ENCODE data around the gene AP4B1. TPM values are rescaled to one million over a fixed set of nuclear protein-coding genes. Genes with fewer than 3 reads are reported as not detected.
A peak's percentile ranks its signal among the peaks of the same experiment; 100 is the strongest.
"Not testable (repeated sequence)": the region's sequence is repeated elsewhere in the genome, so short reads cannot be mapped to it uniquely, and the experiment has no call there.

Gene AP4B1
- total RNA-seq, 3 donors from 2014 or later (not counting 1 experiment from before 2014, with no cell fraction given), result 64.0 to 78.7 (median 77.6) TPM

DNA sequence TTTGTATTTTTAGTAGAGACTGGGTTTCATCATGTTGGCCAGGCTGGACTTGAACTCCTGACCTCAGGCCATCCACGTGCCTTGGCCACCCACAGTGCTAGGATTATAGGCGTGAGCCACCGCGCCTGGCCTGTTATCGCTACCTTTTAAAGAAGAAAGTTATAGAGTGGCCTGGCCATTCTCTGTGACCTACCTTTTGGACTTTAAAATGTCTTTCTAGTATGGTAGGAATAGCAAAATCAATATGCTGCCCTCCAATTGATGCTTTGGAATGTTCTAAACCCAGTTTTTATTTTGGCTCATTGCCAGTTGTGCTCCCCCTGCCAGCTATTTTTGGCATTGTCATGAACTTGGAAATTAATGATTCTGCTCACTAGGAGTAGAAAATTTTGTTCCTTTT is 44.4 kb upstream of the AP4B1 start:
- no peak for ATAC-seq
- Histone ChIP-seq H3K4me3 (ENCODE audit: low read length) (no peak overlapping the region), H3K27ac (ENCODE audit: low read length) (no peak overlapping the region), H3K36me3 (ENCODE audit: control insufficient read depth, insufficient read depth, low read length) (peaks cover 16% of the 10 kb centered on the region), H3K9me3 (ENCODE audit: control insufficient read depth, insufficient read depth, low read length) (no peaks in the 10 kb centered on the region), H3K27me3 (ENCODE audit: control insufficient read depth, insufficient read depth, low read length) (no peaks in the 10 kb centered on the region), H3K4me1 (ENCODE audit: control insufficient read depth, insufficient read depth, low read length) (peaks cover 17% of the 10 kb centered on the region)
- peak in 1 of 2 donors; percentile 64 for DNase-seq
- Mint-ChIP-seq H3K36me3 (peaks cover 18% of the 10 kb centered on the region), H3K4me3 (peak overlapping the region; percentile 65), H3K27ac (peak overlapping the region; percentile 82 to 85), H3K27me3 (ENCODE audit: low read depth in 2 of 2) (no peaks in the 10 kb centered on the region), H3K9me3 (no peaks in the 10 kb centered on the region), H3K4me1 (peaks cover 62 to 70% of the 10 kb centered on the region in 2 donors)
- intact Hi-C loops (cut with micrococcal nuclease), result no loop called here
- WGBS (ENCODE audit: insufficient coverage), result 92% methylated on average over 5 of the region's 5 CpGs
- TF ChIP-seq, protein P1, sequence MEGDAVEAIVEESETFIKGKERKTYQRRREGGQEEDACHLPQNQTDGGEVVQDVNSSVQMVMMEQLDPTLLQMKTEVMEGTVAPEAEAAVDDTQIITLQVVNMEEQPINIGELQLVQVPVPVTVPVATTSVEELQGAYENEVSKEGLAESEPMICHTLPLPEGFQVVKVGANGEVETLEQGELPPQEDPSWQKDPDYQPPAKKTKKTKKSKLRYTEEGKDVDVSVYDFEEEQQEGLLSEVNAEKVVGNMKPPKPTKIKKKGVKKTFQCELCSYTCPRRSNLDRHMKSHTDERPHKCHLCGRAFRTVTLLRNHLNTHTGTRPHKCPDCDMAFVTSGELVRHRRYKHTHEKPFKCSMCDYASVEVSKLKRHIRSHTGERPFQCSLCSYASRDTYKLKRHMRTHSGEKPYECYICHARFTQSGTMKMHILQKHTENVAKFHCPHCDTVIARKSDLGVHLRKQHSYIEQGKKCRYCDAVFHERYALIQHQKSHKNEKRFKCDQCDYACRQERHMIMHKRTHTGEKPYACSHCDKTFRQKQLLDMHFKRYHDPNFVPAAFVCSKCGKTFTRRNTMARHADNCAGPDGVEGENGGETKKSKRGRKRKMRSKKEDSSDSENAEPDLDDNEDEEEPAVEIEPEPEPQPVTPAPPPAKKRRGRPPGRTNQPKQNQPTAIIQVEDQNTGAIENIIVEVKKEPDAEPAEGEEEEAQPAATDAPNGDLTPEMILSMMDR (IDR thresholded peaks at IDR 0.05), result peak; percentile 36

DNA sequence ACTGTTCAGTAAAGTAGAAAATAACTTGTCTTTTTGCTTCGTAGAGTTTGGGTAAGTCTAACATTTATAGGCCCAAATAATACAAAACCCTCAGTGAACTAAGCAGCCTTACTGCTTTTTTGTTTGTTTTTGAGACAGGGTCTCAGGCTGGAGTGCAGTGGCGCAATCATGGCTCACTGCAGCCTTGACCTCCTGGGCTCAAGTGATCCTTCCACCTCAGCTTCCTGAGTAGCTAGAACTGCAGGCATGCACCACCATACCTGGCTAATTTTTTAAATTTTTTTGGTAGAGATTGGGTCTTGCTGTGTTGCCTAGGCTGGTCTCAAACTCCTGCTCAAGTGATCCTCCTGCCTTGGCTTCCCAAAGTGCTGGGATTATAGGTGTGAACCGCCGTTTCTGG is 43.6 kb upstream of the AP4B1 start:
- peaks cover 64 to 70% of the 10 kb centered on the region in 2 donors for H3K4me1 Mint-ChIP-seq

DNA sequence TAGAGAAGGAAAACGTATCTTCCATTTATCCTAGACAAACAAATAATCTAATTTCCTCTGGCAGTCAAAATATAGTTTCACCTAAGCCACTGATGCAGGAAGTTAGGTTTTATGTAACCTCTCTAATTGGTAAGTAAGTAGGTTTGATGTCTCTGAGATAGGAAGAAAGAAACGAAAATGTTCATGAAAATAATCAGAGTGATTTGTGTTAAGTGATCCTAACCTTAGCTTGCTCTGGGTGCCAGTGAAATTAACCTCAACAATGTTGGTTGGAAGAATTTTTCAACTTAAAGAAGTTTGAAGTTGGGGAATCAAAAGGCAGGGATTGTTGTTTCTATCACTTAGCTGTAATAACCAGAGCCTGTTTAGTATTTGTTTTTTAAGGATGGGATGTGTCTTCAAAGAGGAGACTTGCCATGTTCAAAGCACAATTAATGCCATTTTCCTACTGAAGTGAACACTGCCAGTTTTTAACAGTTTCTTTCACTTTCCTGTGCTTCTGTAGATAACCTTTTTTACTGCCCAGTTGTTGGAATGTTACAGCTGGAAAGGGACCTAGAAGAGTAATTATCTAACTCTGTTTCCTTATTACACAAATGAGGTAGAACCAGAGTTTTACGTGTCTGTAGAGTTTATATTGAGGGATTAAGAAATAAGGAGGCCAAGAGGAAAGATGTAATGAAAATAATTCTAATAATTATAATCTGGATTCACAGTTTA is 42.9 kb upstream of the AP4B1 start:
- H3K27me3 Mint-ChIP-seq (ENCODE audit: low read depth in 2 of 2), result no peaks in the 10 kb centered on the region
- Histone ChIP-seq H3K27me3 (ENCODE audit: control insufficient read depth, insufficient read depth, low read length) (no peaks in the 10 kb centered on the region), H3K4me1 (ENCODE audit: control insufficient read depth, insufficient read depth, low read length) (peaks cover 15% of the 10 kb centered on the region), H3K4me3 (ENCODE audit: low read length) (no peak overlapping the region), H3K9me3 (ENCODE audit: control insufficient read depth, insufficient read depth, low read length) (no peaks in the 10 kb centered on the region), H3K36me3 (ENCODE audit: control insufficient read depth, insufficient read depth, low read length) (peaks cover 20% of the 10 kb centered on the region), H3K27ac (ENCODE audit: low read length) (peak overlapping the region; percentile 74)
- peaks cover 66 to 71% of the 10 kb centered on the region in 2 donors for H3K4me1 Mint-ChIP-seq
- 8% methylated on average over 1 of the region's 3 CpGs for WGBS (ENCODE audit: insufficient coverage)
- ATAC-seq, result peak; percentile 30 to 48 (median 38)
- TF ChIP-seq, protein P1 (IDR thresholded peaks at IDR 0.05), result no peak
- peak overlapping the region; percentile 82 to 85 for H3K27ac Mint-ChIP-seq
- peak in 1 of 2 donors; percentile 47 for DNase-seq
- intact Hi-C loops (cut with micrococcal nuclease), result loop anchor here (2.0 kb wide), 2 partner anchors 15 to 17 kb away; no protein-coding TSS in a partner anchor
- H3K9me3 Mint-ChIP-seq, result no peaks in the 10 kb centered on the region
- peak overlapping the region; percentile 63 for H3K4me3 Mint-ChIP-seq
- peaks cover 20% of the 10 kb centered on the region for H3K36me3 Mint-ChIP-seq

More for the DNA sequence above, 43.6 kb upstream of the AP4B1 start:
- H3K36me3 ChIP-seq (ENCODE audit: control insufficient read depth, insufficient read depth, low read length), result peaks cover 18% of the 10 kb centered on the region
- H3K27ac ChIP-seq (ENCODE audit: low read length), result peak overlapping the region; percentile 74
- ATAC-seq; DNase-seq; H3K27me3 ChIP-seq (ENCODE audit: control insufficient read depth, insufficient read depth, low read length); H3K4me3 ChIP-seq (ENCODE audit: low read length); H3K9me3 ChIP-seq (ENCODE audit: control insufficient read depth, insufficient read depth, low read length); H3K27me3 Mint-ChIP-seq (ENCODE audit: low read depth in 2 of 2); H3K9me3 Mint-ChIP-seq; intact Hi-C loops (cut with micrococcal nuclease): not testable (repeated sequence)
- WGBS (ENCODE audit: insufficient coverage), result 94% methylated on average over 3 of the region's 4 CpGs
- peaks cover 17% of the 10 kb centered on the region for H3K36me3 Mint-ChIP-seq
- peak overlapping the region; percentile 65 for H3K4me3 Mint-ChIP-seq
- H3K27ac Mint-ChIP-seq, result peak overlapping the region; percentile 82 to 85
- peaks cover 15% of the 10 kb centered on the region for H3K4me1 ChIP-seq (ENCODE audit: control insufficient read depth, insufficient read depth, low read length)

DNA sequence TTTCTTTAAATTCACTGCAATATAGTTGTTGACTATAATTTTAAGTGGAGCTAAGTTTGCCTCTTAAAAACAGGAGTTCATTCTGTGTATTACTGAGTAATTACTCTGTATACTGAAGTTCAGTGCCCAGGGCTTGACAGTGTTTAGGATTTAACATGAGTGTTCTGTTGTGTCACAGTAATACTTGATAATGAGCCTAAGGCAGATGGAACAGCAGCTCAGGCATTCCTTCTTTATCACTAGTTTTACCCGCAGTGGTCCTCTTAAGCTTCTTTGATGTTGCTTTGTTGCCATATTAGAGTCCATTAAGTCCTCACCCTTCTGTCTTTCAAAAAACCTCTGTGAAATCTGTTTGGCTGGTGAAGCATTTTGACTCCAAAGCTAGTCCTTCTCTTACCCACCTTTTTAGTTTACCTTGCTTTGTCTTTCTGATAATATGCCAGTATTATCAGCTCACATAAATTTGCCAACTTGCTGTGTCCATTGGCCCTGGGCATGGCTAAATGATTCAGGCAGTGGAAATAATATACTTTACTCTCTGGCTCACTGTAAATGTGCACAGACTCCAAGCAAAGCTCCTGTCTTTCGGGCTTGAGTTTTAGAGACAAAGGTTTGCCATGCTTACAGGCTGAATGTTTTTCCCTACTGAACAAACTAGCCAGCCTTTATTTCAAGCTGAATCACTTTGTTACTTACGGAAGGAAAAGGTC is 42.2 kb upstream of the AP4B1 start:
- Histone ChIP-seq H3K9me3 (ENCODE audit: control insufficient read depth, insufficient read depth, low read length) (no peaks in the 10 kb centered on the region), H3K27ac (ENCODE audit: low read length) (peak overlapping the region; percentile 74), H3K27me3 (ENCODE audit: control insufficient read depth, insufficient read depth, low read length) (no peaks in the 10 kb centered on the region), H3K4me3 (ENCODE audit: low read length) (no peak overlapping the region), H3K36me3 (ENCODE audit: control insufficient read depth, insufficient read depth, low read length) (peaks cover 26% of the 10 kb centered on the region), H3K4me1 (ENCODE audit: control insufficient read depth, insufficient read depth, low read length) (peaks cover 19% of the 10 kb centered on the region)
- intact Hi-C loops (cut with micrococcal nuclease), result loop anchor here (2.0 kb wide), 2 partner anchors 16 kb away; no protein-coding TSS in a partner anchor
- peak in 2 of 3 donors; percentile 13 to 19 for ATAC-seq
- peaks cover 65 to 67% of the 10 kb centered on the region in 2 donors for H3K4me1 Mint-ChIP-seq
- peaks cover 20% of the 10 kb centered on the region for H3K36me3 Mint-ChIP-seq
- H3K4me3 Mint-ChIP-seq, result peak overlapping the region; percentile 63
- peak overlapping the region; percentile 82 to 85 for H3K27ac Mint-ChIP-seq
- TF ChIP-seq, protein P1 (IDR thresholded peaks at IDR 0.05), result no peak
- 30% methylated on average over 3 of the region's 3 CpGs for WGBS (ENCODE audit: insufficient coverage)
- no peaks in the 10 kb centered on the region for H3K9me3 Mint-ChIP-seq
- no peaks in the 10 kb centered on the region for H3K27me3 Mint-ChIP-seq (ENCODE audit: low read depth in 2 of 2)
- no peak for DNase-seq
